GM20000 (cell line): Measurements from ENCODE around the gene MUCL1.

ENCODE experiments used
- DNase-seq: peaks from one replicate; pipeline ENCODE4 v3.0.0; 2012; ENCODE audit warnings: low spot score
- TF ChIP-seq, protein P1 (sequence below): IDR thresholded peaks from 2 replicates; pipeline ENCODE4 v1.5.1; 2012; ENCODE audit warnings: mild to moderate bottlenecking, control low read depth; ENCODE audit errors: extremely low read depth, missing control alignments

MUCL1 gene

DNA sequence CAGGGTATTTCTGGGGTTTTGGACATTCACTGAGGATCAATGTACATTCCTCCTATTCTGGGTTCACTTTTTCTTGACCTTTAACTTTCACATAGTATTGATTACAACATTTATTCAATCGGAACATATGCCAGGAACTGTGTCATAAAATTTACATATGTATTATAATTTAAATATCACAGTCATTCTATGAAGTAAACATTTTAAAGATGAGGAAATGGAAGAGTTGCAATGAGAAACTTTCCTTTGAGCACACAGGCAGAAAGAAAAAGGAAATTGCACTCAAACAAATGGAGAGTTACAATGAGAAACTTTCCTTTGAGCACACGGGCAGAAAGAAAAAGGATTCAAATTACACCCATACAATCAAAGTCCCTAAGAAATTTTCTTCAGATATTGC is 3.1 kb downstream of the MUCL1 start:
- DNase-seq, result no peak
- TF ChIP-seq, protein P1, sequence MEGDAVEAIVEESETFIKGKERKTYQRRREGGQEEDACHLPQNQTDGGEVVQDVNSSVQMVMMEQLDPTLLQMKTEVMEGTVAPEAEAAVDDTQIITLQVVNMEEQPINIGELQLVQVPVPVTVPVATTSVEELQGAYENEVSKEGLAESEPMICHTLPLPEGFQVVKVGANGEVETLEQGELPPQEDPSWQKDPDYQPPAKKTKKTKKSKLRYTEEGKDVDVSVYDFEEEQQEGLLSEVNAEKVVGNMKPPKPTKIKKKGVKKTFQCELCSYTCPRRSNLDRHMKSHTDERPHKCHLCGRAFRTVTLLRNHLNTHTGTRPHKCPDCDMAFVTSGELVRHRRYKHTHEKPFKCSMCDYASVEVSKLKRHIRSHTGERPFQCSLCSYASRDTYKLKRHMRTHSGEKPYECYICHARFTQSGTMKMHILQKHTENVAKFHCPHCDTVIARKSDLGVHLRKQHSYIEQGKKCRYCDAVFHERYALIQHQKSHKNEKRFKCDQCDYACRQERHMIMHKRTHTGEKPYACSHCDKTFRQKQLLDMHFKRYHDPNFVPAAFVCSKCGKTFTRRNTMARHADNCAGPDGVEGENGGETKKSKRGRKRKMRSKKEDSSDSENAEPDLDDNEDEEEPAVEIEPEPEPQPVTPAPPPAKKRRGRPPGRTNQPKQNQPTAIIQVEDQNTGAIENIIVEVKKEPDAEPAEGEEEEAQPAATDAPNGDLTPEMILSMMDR, result no peak

DNA sequence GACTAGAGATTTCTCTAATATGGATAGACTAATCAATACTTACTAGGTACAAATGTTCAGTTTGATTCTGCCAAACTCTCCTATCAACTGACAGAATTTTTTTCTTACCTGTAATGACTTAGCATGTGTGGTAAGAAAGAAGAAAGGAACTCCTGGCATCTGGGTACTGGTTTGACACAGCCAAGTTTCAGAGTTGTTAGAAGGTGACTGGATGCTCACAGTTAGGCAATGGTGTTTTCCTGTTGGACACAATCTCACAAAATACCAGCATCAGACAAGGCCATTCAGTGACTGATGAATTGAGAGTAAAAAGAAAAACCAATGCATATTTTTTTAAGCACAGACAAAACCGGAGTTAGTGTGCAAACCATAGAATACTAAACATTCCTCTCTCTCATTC is 4.2 kb downstream of the MUCL1 start:
- DNase-seq, result no peak
- TF ChIP-seq, protein P1, result no peak

DNA sequence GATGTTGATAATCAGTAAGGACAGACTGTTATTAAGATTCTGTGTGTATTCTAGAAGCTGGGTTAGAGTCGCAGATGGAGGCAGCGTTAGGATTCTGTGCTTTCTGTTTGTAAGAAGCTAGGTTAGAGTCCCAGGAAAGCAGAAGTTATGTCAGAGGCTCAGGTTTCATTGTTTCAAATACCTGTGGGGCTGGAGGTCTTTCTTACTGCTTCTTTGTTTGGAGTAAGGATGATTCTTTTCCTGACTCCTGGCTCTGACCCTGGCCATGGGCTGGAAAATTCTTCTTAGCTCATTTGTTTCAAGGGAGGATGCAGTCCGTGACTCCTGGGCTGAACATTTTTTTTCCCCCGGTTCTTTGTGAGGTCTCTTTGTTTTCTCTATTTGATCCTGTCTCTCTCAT is 5.2 kb downstream of the MUCL1 start:
- no peak for DNase-seq
- TF ChIP-seq, protein P1, result no peak

DNA sequence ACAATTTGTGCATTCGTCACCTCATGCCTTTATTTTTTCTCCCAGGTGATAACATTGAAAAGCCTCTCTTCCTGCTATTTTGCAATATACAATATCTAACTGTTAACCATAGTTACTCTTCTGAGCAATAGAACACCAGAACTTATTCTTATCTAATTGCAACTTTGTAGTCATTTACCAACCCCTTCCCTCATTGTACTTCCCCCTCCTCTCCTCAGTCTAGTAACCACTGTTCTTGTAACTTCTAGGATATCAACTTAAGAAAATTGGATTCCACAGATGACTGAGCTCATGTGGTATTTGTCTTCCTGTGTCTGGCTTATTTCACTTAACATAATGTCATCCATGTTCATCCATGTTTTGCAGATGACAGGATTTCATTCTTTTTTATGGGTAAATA is 7.6 kb downstream of the MUCL1 start:
- DNase-seq, result no peak
- TF ChIP-seq, protein P1, result no peak

DNA sequence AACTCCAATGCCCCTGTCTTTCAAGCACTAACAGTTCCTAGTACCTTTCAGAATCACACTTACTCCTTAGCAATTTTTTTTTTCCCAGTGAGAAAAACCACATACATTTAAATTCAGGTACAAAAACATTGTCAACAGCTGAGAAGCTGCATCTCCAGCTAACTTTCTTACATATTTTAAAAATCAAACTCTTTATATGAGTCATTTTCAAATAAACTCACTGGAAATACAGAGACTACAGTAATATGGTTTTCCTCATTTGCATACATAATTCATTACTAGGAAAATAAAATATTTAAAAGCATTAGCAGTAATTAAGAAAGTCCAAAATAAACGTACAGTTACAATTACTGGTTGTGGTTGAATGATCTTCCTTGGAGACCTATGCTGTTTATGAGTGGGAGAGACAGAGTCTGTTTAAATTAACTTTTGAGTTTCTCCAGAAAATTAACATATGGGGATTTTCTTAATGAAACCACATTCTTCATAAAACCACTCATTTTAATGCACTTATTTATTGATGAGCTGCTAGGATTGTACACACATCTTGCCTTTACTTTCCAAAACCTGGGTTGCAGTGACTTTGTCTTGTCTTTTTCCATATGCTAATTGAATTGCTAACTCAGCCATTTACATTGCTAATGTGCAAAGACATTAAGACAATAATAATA is 9.8 kb downstream of the MUCL1 start:
- TF ChIP-seq, protein P1, result no peak
- no peak for DNase-seq

DNA sequence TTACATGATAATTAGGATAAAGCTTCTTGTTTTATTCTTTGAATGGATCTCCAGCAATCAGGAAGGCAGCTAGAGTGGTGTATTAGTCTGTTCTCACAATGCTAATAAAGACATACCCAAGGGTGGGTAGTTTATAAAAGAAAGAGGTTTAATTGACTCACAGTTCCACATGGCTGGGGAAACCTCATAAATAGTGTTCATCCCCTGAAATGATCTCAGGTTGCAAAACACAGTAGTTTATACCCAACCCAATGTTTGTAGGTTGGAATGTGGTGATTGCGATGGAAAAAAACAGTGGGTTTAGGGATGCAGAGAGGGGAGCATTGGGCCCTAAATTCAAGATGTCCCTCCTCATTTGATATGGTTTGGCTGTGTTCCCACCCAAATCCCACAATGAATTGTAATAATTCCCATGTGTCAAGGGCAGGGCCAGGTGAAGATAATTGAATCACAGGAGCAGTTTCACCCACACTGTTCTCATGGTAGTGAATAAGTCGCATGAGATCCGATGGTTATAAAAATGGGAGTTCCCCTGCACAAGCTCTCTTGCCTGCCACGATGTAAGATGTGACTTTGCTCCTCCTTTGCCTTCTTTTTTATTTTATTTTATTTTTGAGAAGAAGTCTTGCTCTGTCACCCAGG is 11.5 kb downstream of the MUCL1 start:
- TF ChIP-seq, protein P1, result no peak
- DNase-seq, result no peak

DNA sequence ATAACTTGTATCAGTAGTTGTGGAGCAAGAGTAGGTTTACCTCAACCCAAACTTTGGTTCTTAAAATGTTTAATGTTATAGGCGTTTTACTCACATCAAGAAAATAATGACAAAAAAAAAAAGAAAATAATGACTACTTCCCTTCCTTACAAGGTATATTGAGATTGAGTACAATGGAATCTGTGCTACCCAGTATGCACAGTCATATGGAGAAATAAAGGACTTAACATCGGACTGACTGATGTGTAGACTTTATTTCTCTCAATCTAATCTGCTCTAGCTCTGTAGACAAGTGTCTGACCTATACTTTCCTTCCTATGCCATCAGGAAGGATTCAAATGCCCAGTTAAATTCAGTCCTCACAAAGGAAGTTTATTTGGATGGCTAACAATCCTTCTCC is 14.4 kb downstream of the MUCL1 start:
- DNase-seq, result no peak
- TF ChIP-seq, protein P1, result no peak
